Peyer's patch (tissue), 4 donors: ENCODE results near the gene GSTM4. TPM values are rescaled to one million over a fixed set of nuclear protein-coding genes. Genes with fewer than 3 reads are reported as not detected.
"Not testable (repeated sequence)": the region's sequence is repeated elsewhere in the genome, so short reads cannot be mapped to it uniquely, and the experiment has no call there.

Experiments used
- DNase-seq, 3 donors: peaks; one replicate each; pipeline ENCODE4 v3.0.0-alpha.2; 2017 to 2019
- H3K27ac ChIP-seq, 4 donors: fragments of 200-600 bp; sonication (generic); one replicate each; pipeline ENCODE4 v1.5.1; 2016 to 2019
- H3K27me3 ChIP-seq, 2 donors: fragments of 200-600 bp; sonication (generic); one replicate each; pipeline ENCODE4 v1.5.1; 2019
- H3K36me3 ChIP-seq, 3 donors: fragments of 200-600 bp; sonication (generic); one replicate each; pipeline ENCODE4 v1.5.1; 2016 to 2019
- H3K4me1 ChIP-seq, 4 donors: fragments of 200-600 bp; sonication (generic); one replicate each; pipeline ENCODE4 v1.5.1; 2016 to 2019
- H3K4me3 ChIP-seq, 4 donors: fragments of 200-600 bp; sonication (generic); 1 replicate in 3 of 4; 2 replicates in 1 of 4; pipeline ENCODE4 v1.5.1; 2016 to 2019; ENCODE audit warnings: mild to moderate bottlenecking in 1 of 4
- H3K9me3 ChIP-seq, 4 donors: fragments of 200-600 bp; sonication (generic); one replicate each; pipeline ENCODE4 v1.5.1; 2016 to 2019; ENCODE audit warnings: mild to moderate bottlenecking in 1 of 4
- CTCF ChIP-seq, 6 experiments: fragments of 450-650 bp in 4 of 6; fragments of 200-600 bp in 2 of 6; sonication (generic) in 1 of 6; IDR thresholded peaks; one replicate each; pipeline ENCODE4 v1.5.1; 2017 to 2019; ENCODE audit warnings: antibody characterized with exemption in 6 of 6, mild to moderate bottlenecking in 3 of 6, moderate library complexity in 1 of 6
- POLR2A ChIP-seq, 2 donors: fragments of 450-650 bp; IDR thresholded peaks; one replicate each; pipeline ENCODE4 v1.5.1; 2017; ENCODE audit warnings: antibody characterized with exemption in 2 of 2, mild to moderate bottlenecking in 2 of 2, moderate library complexity in 2 of 2
- total RNA-seq, 4 donors: library from RNA; depleted of rRNA; stranded (reverse); fragments of >200 nt; gene quantifications; one replicate each; pipeline ENCODE4 v1.1.0, GENCODE V29; 2016

Gene GSTM4
- total RNA-seq, 4 donors from 2014 or later: 76.7 to 276 (median 228) TPM

- Histone ChIP-seq H3K27me3 (no peaks in the 10 kb centered on the region), H3K9me3 (no peaks in the 10 kb centered on the region), H3K4me1 (no peaks in the 10 kb centered on the region), H3K36me3 (no peaks in the 10 kb centered on the region), H3K4me3 (no peak overlapping the region), H3K27ac (no peak overlapping the region)
- TF ChIP-seq CTCF (IDR thresholded peaks at IDR 0.05) (no peak), POLR2A (IDR thresholded peaks at IDR 0.05) (no peak)
- DNase-seq: no peak
Observed at GRCh38 chr1:109697066-109697465, 41.2 kb downstream of the GSTM4 start.

DNA sequence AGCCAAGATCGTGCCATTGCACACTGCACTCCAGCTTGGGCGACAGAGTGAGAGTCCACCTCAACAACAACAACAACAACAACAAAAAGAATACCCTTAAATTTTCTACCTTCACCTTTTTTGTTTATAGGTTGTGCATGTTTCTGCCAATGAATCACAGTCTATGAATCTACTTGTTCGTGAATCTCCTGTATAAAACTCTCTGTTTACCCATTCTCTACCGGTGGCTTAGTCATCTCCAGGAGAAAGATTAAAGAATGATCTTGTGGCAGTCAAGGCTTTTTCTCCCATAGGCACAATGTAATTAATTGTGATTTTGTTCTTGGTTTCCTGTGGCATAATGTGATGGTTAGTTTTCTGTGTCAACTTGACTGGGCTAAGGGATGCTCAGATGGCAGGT is 42.0 kb downstream of the GSTM4 start:
- not testable (repeated sequence) for H3K27me3 ChIP-seq, H3K4me3 ChIP-seq, H3K4me1 ChIP-seq, DNase-seq, H3K36me3 ChIP-seq, H3K9me3 ChIP-seq, H3K27ac ChIP-seq

GRCh38 chr1:109702940-109703339 is 47.0 kb downstream of the GSTM4 start:
- H3K36me3 ChIP-seq, H3K4me3 ChIP-seq, H3K27ac ChIP-seq, H3K9me3 ChIP-seq, H3K4me1 ChIP-seq, H3K27me3 ChIP-seq, DNase-seq: not testable (repeated sequence)

- H3K9me3 ChIP-seq: no peaks in the 10 kb centered on the region
- H3K4me1 ChIP-seq: no peaks in the 10 kb centered on the region
- H3K27me3 ChIP-seq: no peaks in the 10 kb centered on the region
- no peak for DNase-seq
- H3K4me3 ChIP-seq: no peak overlapping the region
- TF ChIP-seq CTCF (IDR thresholded peaks at IDR 0.05): peak in 2 of 6 experiments; percentile 23 to 27
- no peak for TF ChIP-seq POLR2A (IDR thresholded peaks at IDR 0.05)
- no peaks in the 10 kb centered on the region for H3K36me3 ChIP-seq
- no peak overlapping the region for H3K27ac ChIP-seq
Observed at GRCh38 chr1:109704173-109704572, 48.3 kb downstream of the GSTM4 start.

DNA sequence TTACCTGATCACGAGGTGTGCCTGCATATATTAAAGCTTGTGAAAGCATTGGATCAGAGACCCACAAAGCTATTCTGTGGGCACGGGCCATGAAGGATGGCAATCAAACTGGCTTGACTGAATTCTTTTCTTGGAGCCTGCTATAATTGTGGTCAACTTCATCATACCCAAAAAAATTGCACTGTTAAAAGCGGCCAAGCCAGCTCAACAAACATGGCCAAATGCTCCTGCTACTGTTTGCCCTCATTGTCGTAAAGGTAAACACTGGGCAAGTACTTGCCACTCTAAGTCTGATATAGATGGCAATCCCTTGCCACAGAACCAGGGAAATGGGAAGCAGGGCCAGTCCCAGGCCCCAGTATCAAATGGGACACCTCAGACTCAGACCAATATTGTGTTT is 49.5 kb downstream of the GSTM4 start:
- TF ChIP-seq CTCF (IDR thresholded peaks at IDR 0.05) (no peak), POLR2A (IDR thresholded peaks at IDR 0.05) (no peak)
- no peaks in the 10 kb centered on the region for H3K36me3 ChIP-seq
- no peaks in the 10 kb centered on the region for H3K27me3 ChIP-seq
- no peak overlapping the region for H3K27ac ChIP-seq
- no peak overlapping the region for H3K4me3 ChIP-seq
- no peak for DNase-seq
- no peaks in the 10 kb centered on the region for H3K4me1 ChIP-seq
- no peaks in the 10 kb centered on the region for H3K9me3 ChIP-seq

GRCh38 chr1:109708949-109709348 is 53.0 kb downstream of the GSTM4 start:
- H3K27ac ChIP-seq, H3K4me3 ChIP-seq, H3K36me3 ChIP-seq, H3K4me1 ChIP-seq, H3K9me3 ChIP-seq, H3K27me3 ChIP-seq, DNase-seq: not testable (repeated sequence)

DNA sequence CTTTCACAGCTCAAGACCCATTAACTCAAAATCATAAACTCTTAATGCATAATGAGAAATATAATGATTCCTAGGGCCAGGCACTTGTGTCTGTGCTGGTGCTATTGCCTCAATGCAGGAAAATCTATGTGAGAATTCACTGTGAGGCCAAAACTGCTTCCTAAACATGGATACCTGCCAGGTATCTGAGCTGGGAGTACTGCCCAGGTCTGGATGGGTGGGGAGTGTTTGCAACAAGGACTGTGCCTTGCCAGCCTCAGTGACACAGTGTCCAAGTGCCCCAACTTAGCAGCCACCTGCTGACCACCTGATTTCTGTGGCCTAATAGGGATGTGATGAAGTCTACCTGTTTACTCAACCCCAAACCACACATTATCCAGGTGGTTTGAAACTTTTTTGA is 53.9 kb downstream of the GSTM4 start:
- H3K9me3 ChIP-seq, H3K27me3 ChIP-seq, H3K4me1 ChIP-seq, H3K27ac ChIP-seq, DNase-seq, H3K36me3 ChIP-seq, H3K4me3 ChIP-seq: not testable (repeated sequence)

Other genes with a start within 250 kb of the GSTM4 start
- gene PSMA5, start 229.7 kb upstream of the GSTM4 start, total RNA-seq: 10 to 100 TPM; 29.7 to 69.3 (median 50.4) TPM
- under 1 TPM in 1 of 4 donors, not detected in 3; 0.67 TPM for gene SYPL2, start 189.6 kb upstream of the GSTM4 start, total RNA-seq
- gene ATXN7L2, start 172.2 kb upstream of the GSTM4 start, total RNA-seq: 10 to 100 TPM in 1 of 4 donors, 1 to 10 TPM in 3; 2.3 to 12.7 (median 7.3) TPM
- 10 to 100 TPM in 3 of 4 donors, 1 to 10 TPM in 1; 1.7 to 24.0 (median 20.9) TPM for gene CYB561D1, start 162.0 kb upstream of the GSTM4 start, total RNA-seq
- 1 to 10 TPM; 2.5 to 7.4 (median 5.0) TPM for gene AMIGO1, start 146.4 kb upstream of the GSTM4 start, total RNA-seq
- under 1 TPM in 1 of 4 donors, not detected in 3; 0.40 TPM for gene GPR61, start 116.2 kb upstream of the GSTM4 start, total RNA-seq
- gene GNAI3, start 107.5 kb upstream of the GSTM4 start, total RNA-seq: 1 to 10 TPM; 4.1 to 6.8 (median 5.8) TPM
- gene GNAT2, start 36.5 kb upstream of the GSTM4 start, total RNA-seq: not detected
- gene AMPD2, start 36.3 kb upstream of the GSTM4 start, total RNA-seq: 100 to 1,000 TPM in 3 of 4 donors, 10 to 100 TPM in 1; 48.3 to 158 (median 110) TPM
- 100 to 1,000 TPM in 2 of 4 donors, 10 to 100 TPM in 2; 38.5 to 242 (median 116) TPM for gene GSTM2, start 12.0 kb downstream of the GSTM4 start, total RNA-seq
- 10 to 100 TPM in 1 of 4 donors, not detected in 3; 93.7 TPM for gene GSTM1, start 31.7 kb downstream of the GSTM4 start, total RNA-seq
- gene GSTM5, start 56.2 kb downstream of the GSTM4 start, total RNA-seq: 1 to 10 TPM in 2 of 4 donors, under 1 TPM in 1, not detected in 1; 0.85 to 5.0 (median 2.0) TPM
- 10 to 100 TPM; 16.3 to 72.6 (median 32.4) TPM for gene GSTM3, start 84.9 kb downstream of the GSTM4 start, total RNA-seq
- 100 to 1,000 TPM; 263 to 745 (median 649) TPM for gene EPS8L3, start 107.8 kb downstream of the GSTM4 start, total RNA-seq